22Rv1 (cell line): ENCODE results near the gene TJP3.

Experiments used
- ZFX ChIP-seq: fragments of 450-650 bp; IDR thresholded peaks from 2 replicates; pipeline ENCODE4 v1.6.1; 2017; ENCODE audit warnings: antibody characterized with exemption, borderline replicate concordance
- TF ChIP-seq, protein P1 (sequence below): fragments of 450-650 bp; IDR thresholded peaks from 2 replicates; pipeline ENCODE4 v1.5.1; 2017; ENCODE audit warnings: mild to moderate bottlenecking

DNA sequence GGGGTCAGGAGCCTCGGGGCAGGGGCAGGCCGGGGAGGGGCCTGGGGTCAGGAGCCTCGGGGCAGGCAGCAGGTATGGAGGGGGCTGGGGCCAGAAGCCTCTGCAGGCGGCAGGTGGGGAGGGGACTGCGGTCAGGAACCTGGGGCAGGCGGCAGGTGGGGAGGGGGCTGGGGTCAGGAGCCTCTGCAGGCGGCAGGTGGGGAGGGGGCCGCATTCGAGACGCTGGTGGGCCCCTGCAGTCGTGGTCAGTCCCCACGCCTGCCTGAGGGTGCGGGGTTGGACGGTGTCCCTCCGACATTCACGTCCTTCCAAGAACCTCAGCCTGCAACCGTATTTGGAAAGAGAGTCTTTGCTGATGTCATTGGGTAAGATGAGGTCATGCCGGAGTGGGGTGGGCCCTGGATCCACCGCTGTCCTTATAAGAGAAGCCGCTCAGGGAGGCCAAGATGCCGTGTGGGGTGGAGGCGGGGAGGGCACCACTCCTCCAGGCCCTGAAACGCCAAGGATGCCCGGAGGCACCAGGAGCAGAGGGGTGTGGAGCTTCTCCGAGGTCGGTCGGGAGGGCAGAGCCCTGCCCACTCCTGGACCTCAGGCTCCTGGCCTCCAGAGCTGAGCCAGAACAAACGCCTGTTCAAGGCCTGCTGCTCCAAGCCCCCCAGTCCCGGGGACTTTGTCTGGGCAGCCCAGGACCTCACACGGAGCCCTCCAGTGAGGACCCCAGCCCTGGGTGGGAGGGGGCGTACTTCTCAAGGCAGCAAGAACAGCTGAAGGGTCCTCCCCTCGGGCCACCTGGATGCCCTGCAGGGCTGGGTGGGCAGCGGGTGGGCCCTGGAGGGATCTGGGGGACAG, 38.0 kb upstream of the TJP3 start:
- TF ChIP-seq, protein P1, sequence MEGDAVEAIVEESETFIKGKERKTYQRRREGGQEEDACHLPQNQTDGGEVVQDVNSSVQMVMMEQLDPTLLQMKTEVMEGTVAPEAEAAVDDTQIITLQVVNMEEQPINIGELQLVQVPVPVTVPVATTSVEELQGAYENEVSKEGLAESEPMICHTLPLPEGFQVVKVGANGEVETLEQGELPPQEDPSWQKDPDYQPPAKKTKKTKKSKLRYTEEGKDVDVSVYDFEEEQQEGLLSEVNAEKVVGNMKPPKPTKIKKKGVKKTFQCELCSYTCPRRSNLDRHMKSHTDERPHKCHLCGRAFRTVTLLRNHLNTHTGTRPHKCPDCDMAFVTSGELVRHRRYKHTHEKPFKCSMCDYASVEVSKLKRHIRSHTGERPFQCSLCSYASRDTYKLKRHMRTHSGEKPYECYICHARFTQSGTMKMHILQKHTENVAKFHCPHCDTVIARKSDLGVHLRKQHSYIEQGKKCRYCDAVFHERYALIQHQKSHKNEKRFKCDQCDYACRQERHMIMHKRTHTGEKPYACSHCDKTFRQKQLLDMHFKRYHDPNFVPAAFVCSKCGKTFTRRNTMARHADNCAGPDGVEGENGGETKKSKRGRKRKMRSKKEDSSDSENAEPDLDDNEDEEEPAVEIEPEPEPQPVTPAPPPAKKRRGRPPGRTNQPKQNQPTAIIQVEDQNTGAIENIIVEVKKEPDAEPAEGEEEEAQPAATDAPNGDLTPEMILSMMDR = no peak
- no peak for TF ChIP-seq ZFX
